ENCODE data around the gene HIRA.

GRCh38 chr22:19472233-19472632, 40.7 kb upstream of the HIRA start:
- TF ChIP-seq EZH2 (IDR thresholded peaks at IDR 0.05; ENCODE audit: borderline replicate concordance, low read depth, low read length, poor library complexity, severe bottlenecking): no peak
- TF ChIP-seq, protein P1, sequence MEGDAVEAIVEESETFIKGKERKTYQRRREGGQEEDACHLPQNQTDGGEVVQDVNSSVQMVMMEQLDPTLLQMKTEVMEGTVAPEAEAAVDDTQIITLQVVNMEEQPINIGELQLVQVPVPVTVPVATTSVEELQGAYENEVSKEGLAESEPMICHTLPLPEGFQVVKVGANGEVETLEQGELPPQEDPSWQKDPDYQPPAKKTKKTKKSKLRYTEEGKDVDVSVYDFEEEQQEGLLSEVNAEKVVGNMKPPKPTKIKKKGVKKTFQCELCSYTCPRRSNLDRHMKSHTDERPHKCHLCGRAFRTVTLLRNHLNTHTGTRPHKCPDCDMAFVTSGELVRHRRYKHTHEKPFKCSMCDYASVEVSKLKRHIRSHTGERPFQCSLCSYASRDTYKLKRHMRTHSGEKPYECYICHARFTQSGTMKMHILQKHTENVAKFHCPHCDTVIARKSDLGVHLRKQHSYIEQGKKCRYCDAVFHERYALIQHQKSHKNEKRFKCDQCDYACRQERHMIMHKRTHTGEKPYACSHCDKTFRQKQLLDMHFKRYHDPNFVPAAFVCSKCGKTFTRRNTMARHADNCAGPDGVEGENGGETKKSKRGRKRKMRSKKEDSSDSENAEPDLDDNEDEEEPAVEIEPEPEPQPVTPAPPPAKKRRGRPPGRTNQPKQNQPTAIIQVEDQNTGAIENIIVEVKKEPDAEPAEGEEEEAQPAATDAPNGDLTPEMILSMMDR (conservative IDR thresholded peaks at IDR 0.05; ENCODE audit: low read depth, low read length): no peak
